Right atrium auricular region (tissue), 2 donors: Measurements from ENCODE around the gene PGBD5. TPM values are rescaled to one million over a fixed set of nuclear protein-coding genes. Genes with fewer than 3 reads are reported as not detected.

Experiments
- DNase-seq: peaks from one replicate; pipeline ENCODE4 v3.0.0-alpha.2; 2019; ENCODE audit warnings: low spot score
- H3K27ac ChIP-seq, 2 donors: fragments of 200-600 bp; sonication (generic); 1 replicate in 1 of 2; 2 replicates in 1 of 2; pipeline ENCODE4 v1.5.1; 2016 to 2019
- H3K27me3 ChIP-seq, 2 donors: fragments of 200-600 bp; sonication (generic); one replicate each; pipeline versions ENCODE4 v1.5.1 to v1.6.0; 2017 to 2019
- H3K36me3 ChIP-seq: fragments of 200-600 bp; sonication (generic); one replicate; pipeline ENCODE4 v1.5.1; 2016
- H3K4me1 ChIP-seq, 2 donors: fragments of 200-600 bp; sonication (generic); one replicate each; pipeline versions ENCODE4 v1.5.1 to v1.6.0; 2017 to 2019
- H3K4me3 ChIP-seq, 2 donors: fragments of 200-600 bp; sonication (generic); 1 replicate in 1 of 2; 2 replicates in 1 of 2; pipeline ENCODE4 v1.5.1; 2017 to 2019; ENCODE audit warnings: mild to moderate bottlenecking in 1 of 2, moderate library complexity in 1 of 2
- H3K9me3 ChIP-seq, 2 donors: fragments of 200-600 bp; sonication (generic); one replicate each; pipeline ENCODE4 v1.5.1; 2019
- CTCF ChIP-seq, 2 donors: fragments of 200-600 bp; sonication (generic); IDR thresholded peaks; one replicate each; pipeline ENCODE4 v1.5.1; 2019; ENCODE audit warnings: antibody characterized with exemption in 2 of 2
- total RNA-seq, 2 donors: library from RNA; depleted of rRNA; stranded (reverse); fragments of >200 nt; gene quantifications; one replicate each; pipeline ENCODE4 v1.1.0, GENCODE V29; 2016

Gene PGBD5
- total RNA-seq, 2 donors from 2014 or later, result 13.2 to 18.5 TPM

GRCh38 chr1:230396966-230397365 lies 29.2 kb downstream of the PGBD5 start:
- no peak for DNase-seq
- no peaks in the 10 kb centered on the region for H3K27me3 ChIP-seq

GRCh38 chr1:230395932-230396331 lies 30.2 kb downstream of the PGBD5 start:
- H3K27ac ChIP-seq, result no peak overlapping the region
- H3K9me3 ChIP-seq, result no peaks in the 10 kb centered on the region
- H3K36me3 ChIP-seq, result no peaks in the 10 kb centered on the region
- H3K4me3 ChIP-seq, result no peak overlapping the region
- no peaks in the 10 kb centered on the region for H3K27me3 ChIP-seq
- DNase-seq, result no peak
- TF ChIP-seq CTCF (IDR thresholded peaks at IDR 0.05), result no peak
- H3K4me1 ChIP-seq, result peaks cover 0 to 37% of the 10 kb centered on the region in 2 donors

More at GRCh38 chr1:230396966-230397365, 29.2 kb downstream of the PGBD5 start:
- Histone ChIP-seq H3K27ac (no peak overlapping the region), H3K4me3 (no peak overlapping the region), H3K9me3 (no peaks in the 10 kb centered on the region), H3K36me3 (no peaks in the 10 kb centered on the region), H3K4me1 (peaks cover 0 to 32% of the 10 kb centered on the region in 2 donors)
- no peak for TF ChIP-seq CTCF (IDR thresholded peaks at IDR 0.05)

GRCh38 chr1:230394741-230395140 lies 31.4 kb downstream of the PGBD5 start:
- H3K27ac ChIP-seq, result no peak overlapping the region
- H3K4me1 ChIP-seq, result peaks cover 0 to 31% of the 10 kb centered on the region in 2 donors
- H3K9me3 ChIP-seq, result no peaks in the 10 kb centered on the region
- no peaks in the 10 kb centered on the region for H3K27me3 ChIP-seq
- no peaks in the 10 kb centered on the region for H3K36me3 ChIP-seq
- DNase-seq, result no peak
- H3K4me3 ChIP-seq, result no peak overlapping the region
- no peak for TF ChIP-seq CTCF (IDR thresholded peaks at IDR 0.05)

GRCh38 chr1:230394134-230394533 lies 32.0 kb downstream of the PGBD5 start:
- Histone ChIP-seq H3K9me3 (no peaks in the 10 kb centered on the region), H3K4me3 (no peak overlapping the region), H3K27ac (no peak overlapping the region), H3K27me3 (no peaks in the 10 kb centered on the region), H3K4me1 (peaks cover 0 to 31% of the 10 kb centered on the region in 2 donors), H3K36me3 (no peaks in the 10 kb centered on the region)
- DNase-seq, result no peak
- no peak for TF ChIP-seq CTCF (IDR thresholded peaks at IDR 0.05)

GRCh38 chr1:230393722-230394121 lies 32.4 kb downstream of the PGBD5 start:
- no peak overlapping the region for H3K4me3 ChIP-seq
- H3K9me3 ChIP-seq, result no peaks in the 10 kb centered on the region
- no peak overlapping the region for H3K27ac ChIP-seq
- H3K27me3 ChIP-seq, result no peaks in the 10 kb centered on the region
- DNase-seq, result no peak
- no peaks in the 10 kb centered on the region for H3K36me3 ChIP-seq
- TF ChIP-seq CTCF (IDR thresholded peaks at IDR 0.05), result no peak
- peaks cover 0 to 29% of the 10 kb centered on the region in 2 donors for H3K4me1 ChIP-seq

GRCh38 chr1:230392920-230393521 lies 33.1 kb downstream of the PGBD5 start:
- no peak for TF ChIP-seq CTCF (IDR thresholded peaks at IDR 0.05)

More at GRCh38 chr1:230392920-230393521, 33.1 kb downstream of the PGBD5 start:
- no peaks in the 10 kb centered on the region for H3K9me3 ChIP-seq
- peak overlapping the region; percentile 38 to 58 for H3K27ac ChIP-seq
- no peaks in the 10 kb centered on the region for H3K27me3 ChIP-seq
- no peaks in the 10 kb centered on the region for H3K36me3 ChIP-seq
- H3K4me3 ChIP-seq, result no peak overlapping the region
- DNase-seq, result no peak
- peaks cover 0 to 22% of the 10 kb centered on the region in 2 donors for H3K4me1 ChIP-seq
